ENCODE results near the gene EVI5L.

EVI5L gene

DNA sequence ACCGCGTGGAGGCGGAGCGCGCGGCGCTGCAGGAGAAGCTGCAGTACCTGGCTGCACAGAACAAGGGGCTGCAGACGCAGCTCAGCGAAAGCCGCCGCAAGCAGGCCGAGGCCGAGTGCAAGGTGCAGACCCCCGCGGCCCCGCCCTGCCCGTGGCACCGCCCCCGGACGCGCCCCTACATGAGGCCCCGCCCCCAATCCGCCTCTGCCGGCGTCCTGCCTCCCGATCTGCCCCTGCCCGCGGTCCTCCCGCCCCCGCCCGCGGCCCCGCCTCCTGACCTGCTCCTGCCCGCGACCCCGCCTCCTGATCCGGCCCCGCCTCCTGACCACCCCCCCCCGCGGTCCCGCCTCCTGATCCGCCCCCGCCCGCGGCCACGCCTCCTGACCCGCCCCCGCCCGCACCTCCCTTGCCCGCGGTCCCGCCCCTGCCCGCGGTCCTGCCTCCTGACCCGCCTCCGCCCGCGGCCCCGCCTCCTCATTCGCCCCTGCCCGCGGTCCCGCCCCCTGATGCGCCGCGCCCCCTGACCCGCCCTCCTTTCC lies 32.5 kb downstream of the EVI5L start:
- peak; percentile 72 to 76 for DNase-seq

DNA sequence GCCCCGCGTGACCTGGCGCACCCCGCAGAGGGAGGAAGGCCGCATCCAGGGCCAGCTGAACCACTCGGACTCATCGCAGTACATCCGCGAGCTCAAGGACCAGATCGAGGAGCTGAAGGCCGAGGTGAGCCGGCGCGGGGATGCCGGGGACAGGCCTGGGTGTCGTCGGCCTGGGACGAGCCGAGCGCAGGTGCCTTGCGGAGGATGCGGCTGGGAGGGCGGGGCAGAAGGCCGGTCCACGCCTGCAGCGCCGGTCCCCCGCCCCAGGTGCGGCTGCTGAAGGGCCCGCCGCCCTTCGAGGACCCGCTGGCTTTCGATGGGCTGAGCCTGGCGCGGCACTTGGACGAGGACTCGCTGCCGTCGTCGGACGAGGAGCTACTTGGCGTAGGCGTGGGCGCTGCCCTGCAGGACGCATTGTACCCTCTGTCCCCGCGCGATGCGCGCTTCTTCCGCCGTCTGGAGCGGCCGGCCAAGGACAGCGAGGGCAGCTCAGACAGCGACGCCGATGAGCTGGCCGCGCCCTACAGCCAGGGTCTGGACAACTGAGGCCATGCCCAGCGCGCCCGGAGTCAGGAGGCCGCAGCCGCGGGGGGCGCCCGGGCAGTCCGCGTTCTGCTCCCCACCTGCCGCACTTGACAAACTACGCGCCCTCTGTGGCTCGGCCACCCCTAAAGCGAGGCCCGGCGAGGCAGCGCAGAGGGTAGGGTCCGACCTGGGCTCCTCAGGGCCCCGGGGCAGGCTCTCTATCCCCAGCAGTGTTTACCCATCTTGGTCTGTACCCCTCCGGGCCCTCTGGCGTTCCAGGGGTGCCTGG lies 33.3 kb downstream of the EVI5L start:
- no peak for DNase-seq

DNA sequence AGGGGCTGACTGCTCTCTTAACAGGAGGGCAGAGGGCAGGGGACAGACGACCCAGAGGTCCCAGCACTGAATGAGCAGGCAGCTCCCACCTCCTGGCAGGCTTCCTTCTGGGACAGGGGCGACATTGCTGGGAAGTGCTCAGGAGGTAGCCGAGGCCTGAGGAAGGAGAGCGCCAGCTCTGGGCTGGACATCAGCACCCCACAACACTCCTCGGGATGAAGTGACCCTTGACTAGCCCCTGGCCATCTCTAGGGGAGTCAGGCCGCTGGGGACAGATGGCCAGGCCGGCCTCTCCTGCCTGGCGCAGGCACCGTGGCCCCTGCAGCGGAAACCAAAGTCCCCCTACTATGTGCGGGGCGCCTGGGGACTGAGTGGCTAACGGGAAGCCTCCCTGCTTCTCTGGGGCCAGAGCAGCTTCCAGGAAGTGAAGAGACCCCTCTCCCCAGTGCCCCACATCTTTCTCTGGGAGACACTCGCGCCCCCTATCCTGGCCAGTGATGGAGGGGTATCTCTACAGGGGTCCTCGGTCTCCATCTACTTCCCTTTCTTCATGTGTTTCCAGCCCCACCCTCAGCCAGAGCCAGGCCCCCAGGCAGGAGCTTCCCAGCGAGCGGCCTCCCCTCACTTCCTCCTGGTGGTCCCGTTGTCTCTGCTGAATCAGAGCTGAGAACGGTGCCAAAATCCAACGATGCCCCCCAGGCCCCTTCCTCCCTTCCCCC lies 34.1 kb downstream of the EVI5L start:
- no peak for DNase-seq

DNA sequence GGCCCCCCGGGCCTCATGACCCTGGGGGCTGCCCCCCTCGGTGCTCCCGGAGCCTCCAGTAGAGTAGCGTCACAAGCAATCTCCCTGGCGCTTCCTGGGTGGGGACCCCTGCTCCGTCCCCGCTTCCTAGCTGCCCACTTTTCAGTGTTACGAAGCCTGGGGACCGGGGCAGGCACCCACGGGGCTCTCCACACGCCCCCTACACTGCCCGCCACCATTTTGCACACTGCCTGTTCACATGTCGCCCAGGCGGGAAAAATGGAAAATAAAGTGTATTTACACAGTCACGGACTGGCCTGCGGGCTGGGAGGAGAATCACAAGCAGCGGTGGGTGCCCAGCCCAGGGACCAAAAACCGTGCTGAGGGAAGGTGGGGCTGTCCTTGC lies 34.7 kb downstream of the EVI5L start:
- DNase-seq = no peak

DNA sequence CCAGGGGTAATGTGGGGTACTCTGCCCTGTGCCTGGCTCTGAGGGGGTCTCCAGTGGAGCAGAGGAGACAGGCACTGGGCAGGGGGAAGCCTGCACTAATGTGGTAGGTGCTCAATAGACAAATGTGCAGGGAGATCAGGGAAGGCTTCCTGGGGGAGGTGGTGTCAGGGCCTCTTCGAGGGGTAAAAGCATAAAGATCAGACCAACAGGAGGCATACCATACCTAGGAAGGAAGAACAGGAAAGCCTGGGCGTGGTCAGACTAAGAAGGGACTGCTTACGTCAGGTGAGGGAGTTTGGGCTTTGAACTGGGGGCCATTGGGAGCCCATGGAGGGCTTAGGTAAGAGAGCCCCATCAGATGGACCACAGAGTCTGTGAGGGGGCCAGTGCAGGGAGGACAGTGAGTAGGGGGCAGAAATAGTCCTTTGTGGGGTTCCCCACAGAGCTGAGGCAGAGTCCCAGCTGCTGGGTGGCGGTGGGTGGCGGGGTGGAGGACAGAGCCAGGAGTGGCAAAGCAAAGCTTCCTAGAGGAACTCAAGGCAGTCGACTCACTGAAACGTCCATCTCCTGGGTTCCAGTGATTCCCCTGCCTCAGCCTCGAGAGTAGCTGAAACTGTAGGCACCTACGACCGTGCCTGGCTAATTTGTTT lies 35.4 kb downstream of the EVI5L start:
- DNase-seq = no peak

DNA sequence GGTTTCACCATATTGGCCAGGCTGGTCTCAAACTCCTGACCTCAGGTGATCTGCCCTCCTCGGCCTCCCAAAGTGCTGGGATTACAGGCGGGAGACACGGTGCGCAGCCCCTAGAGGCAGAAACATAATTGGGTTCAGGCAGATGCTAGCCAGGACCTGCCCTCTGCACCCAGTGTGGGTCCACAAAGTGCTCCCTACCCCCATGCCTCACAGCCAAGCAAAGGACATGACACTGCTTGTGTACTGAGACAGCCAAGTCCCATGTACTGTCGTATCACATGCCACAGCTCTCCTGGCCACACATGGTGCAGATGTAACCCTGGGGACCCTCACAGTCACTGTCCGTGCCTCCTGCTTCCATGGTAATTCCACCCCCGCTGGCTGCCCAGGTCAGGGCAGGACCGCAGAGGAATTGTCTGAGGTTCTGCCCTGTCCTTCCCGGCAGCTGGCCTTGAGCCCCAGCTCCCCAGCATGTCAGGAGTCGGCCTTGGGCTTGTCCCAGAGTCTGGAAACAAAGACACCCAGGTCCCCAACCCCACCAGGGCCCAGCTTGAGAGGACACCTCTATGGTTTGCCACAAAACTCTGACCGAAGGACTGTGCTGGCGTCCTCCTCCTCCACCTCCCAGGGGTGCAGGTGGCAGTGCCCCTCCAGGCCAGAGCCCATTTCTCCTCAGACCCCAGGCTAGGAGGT lies 36.5 kb downstream of the EVI5L start:
- DNase-seq = no peak

DNA sequence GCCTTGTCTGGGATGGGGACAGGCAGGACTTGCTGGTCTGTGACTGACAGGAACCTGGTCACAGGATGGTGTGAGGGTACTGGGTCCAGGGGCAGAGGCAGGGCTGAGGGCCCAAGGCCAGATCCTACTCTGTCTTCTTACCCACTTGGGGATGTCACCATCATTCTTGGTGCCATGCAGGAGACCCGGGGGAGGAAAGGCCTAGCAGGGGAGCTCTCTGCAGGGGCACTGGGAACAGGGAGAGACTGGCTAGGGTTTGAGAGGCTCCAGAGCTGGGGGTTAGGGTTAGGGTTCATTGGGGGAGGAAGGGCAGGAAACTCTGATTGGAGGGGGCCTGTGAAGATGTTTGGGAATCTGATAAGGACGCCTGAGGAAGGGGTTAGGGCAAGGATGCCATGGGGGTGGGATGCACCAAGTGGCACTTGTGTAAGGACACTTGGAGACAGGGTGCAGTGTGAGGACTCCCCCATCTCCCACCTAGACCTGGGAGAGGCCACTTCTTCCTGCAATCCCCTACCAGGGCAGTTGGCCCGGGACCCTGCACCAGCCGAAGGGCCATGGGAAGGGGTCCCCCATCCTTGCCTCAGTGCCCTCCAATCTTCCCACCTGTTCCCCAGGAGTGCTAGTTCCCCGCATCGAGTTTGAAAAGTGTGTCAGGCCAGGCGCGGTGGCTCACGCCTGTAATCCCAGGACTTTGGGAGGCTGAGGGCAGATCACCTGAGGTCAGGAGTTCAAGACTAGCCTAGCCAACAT lies 37.2 kb downstream of the EVI5L start:
- DNase-seq = no peak

DNA sequence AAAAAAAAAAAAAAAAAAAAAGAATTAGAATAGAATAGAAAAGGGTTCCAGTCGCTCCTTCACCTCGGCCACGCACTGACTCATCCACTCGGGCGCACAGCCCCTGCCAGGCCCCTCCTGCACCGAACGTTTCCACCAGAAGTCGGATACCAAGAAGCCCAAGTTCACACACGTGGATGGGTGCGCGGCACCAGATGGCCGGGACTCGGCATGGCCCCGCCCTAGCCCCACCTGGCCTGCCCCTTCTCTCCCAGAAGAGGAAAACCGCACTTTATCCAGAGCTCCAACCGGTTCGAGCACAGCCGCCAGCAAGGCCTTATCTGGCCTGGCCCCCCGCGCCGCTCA lies 38.3 kb downstream of the EVI5L start:
- no peak for DNase-seq

DNA sequence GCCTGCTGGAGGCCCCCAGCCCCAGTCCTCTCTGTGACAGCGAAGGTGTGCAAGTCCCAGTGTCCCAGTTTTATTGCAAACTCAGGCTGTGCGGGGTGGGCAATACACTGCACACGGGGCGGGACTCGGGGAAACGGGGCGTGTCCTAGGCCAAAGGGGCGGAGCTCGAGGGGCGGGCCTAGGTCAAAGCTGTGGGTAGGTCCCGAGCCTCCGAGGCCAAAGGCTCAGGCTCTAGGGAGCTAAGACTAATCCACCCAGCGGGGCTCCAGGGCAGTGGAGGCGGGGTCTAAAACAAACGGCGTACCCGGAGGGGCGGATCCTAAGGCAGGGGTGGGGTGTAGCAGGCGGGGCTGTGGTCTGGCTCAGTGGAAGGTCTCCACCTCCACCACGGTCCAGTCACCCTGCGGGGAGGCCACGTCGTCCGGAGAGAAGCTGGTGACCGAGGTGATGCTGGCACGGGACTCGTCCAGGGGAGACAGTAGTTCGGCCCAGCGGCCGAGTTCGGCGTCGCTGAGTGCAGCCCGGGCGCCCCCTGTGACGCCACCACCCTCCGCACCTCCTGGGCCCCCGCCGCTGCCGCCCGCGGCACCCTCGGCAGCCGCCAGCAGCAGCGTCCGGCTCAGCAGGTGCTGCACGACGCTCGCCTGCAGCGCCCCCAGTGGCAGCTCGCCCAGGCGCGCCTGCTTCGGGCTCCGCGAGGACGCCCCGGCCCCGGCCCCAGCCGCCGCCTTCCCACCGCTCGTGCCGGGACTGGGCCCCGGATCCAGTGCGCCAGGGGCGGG lies 38.8 kb downstream of the EVI5L start:
- DNase-seq = peak; percentile 81

DNA sequence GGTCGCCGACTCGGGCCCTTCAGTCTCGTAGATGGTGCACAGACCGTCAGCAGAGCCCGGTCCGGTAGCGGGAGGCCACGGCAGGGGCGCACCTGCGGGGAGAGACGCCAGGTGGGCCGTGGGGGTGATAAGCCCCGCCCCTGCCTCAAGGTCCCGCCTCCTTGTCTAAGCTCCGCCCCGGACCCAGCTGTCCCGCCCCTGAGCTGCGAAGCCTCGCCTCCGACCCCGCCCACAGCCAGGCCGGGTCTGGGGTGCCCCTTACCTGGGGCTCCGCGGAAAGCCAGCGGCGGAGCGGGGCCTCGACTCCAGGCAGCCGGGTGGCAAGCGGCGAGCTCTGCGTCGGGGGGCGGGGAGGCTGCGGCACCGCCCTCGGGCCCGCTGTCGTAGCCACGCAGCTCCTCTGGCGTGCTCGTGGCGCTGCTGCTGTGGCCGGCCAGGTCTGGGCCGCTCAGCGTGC lies 39.5 kb downstream of the EVI5L start:
- peak; percentile 74 to 78 for DNase-seq

DNA sequence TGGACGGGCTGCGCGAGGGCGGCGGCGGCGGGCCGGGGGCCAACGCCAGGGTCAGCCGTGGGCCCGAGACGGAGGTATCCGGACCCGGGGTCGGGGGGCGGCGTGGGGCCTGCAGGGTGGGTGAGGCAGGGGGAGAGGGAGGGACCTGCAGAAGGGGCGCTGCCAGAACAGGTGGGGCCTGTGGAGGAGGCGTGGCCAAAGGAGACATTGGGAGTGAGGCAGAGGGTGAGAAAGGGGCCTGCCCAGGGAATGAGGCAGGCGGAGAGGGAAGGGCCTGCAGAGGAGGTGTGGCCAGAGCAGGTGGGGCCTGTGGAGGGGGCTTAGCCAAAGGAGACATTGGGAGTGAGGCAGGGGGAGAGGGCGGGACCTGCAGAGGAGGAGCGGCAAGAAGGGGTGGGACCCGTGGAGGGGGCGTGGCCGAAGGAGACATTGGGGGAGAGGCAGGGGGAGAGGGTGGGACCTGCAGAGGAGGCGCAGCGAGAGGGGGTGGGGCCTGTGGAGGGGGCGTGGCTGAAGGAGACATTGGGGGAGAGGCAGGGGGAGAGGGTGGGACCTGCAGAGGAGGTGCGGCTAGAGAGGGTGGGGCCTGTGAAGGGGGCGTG lies 40.0 kb downstream of the EVI5L start:
- peak; percentile 51 to 56 for DNase-seq

DNA sequence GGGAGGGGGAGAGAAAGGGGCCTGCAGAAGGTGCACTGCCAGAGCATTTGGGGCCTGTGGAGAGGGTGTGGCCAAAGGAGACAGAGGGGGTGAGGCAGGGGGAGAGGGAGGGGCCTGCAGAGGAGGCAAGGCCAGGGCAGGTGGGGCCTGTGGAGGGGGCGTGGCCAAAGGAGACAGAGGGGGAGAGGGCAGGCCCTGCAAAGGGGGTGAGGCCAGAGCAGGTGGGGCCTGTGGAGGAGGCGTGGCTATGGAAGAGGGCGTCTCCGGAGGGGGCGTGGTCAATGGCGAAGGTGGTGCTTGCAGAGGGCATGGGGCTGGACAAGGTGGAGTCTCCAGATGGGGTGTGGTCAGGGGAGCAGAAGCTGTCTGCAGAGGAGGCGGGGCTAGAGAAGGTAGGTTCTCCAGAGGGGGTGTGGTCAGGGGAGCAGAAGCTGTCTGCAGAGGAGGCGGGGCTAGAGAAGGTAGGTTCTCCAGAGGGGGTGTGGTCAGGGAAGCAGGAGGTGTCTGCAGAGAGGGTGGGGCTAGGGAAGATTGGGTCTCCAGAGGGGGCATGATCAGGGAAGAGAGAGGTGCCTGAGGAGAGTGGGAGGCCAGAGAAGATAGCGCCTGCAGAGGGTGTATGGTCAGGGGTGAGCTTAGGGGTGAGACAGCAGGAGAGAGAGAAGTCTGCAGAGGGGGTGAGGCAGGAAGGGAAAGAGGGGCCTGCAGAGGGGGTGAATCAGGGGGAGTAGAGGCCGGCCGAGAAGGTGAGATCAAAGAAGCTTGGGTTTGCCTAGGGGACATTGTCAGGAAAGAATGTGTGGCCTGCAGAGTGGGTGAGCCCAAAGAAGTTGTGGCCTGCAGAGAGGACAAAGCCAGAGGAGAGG lies 40.8 kb downstream of the EVI5L start:
- peak; percentile 60 to 68 for DNase-seq

DNA sequence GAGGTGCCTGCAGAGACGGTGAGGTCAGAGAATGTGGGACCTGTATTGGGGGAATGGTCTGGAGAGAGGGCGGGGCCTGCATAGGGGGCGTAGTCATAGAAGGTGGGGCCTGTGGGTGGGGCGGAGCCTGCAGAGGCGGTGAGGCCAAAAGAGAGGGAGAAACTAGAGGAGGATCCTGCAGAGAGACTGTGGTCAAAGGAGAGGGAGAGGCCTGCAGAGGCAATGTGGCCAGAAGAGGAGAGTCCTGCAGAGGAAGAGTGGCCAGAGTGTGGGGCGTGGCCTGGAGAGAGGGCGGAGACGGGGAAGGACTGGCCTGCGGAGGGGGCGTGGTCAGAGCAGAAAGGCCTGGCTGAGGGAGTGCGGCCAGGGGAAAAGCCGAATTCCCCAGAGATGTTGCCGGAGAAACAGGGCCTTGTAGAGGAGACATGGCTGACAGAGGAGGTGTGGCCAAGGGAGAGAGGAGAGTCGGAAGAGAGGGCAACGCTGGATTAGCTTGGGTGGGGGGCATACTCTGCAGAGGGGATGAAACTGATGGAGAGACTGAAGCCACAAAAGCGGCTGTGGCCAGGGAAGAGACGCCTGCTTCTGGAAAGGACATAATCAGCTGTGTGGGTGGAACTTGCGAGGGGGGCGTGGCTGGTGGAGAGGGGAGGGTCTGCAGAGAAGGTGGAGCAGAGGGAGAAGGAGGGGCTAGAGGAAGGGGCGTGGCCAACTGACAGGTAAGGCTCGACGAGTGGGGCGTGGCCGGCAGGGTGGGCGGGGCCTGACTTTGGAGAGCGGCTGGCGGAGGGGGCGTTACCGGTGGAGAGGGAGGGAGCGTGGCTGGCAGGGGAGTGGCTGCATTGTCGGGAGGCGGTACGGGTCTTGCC lies 41.7 kb downstream of the EVI5L start:
- peak; percentile 87 for DNase-seq

DNA sequence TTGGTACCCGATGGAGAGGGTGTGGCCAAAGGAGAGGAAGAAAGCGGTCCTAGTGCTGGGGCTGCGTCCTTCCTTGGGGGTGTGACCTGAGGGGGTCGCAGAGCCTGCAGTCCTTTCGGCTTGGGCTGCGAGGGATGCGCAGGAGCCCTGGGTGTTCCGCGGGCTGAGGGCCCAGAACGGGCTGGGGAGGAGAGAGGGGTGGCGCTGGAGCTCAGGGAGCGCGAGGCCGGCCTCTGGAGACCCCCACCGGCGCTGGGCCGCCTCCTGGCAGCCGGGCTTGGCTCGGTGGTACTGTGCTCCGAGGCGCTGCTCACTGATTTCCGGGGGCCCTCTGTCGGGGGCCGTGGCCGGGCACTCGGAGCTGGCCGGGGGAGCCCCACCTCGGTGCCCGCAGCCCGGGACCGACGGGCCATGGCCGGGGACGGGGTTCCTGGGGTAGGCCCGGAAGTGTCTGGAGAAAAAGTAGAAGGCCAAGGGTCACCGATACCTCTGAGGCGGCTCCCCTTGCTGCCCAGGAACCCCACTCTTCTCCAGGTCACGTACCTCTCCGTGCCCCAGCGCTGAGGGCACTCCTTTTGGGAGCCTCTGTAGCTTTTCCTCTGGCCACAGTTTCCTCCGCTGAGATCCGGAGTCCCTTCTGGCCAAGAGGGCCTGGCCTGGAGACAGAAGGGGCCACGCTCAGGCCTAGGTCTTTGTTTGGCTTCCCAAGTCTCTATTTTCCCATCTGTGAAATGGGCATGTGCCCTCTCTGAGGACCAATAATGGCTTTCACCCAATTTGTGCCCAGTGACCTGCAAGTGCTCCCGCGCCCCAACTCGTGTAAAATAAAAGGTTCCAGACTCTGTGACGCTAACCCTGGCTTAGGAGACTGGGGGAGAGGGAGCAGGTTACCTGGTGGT lies 42.5 kb downstream of the EVI5L start:
- no peak for DNase-seq

DNA sequence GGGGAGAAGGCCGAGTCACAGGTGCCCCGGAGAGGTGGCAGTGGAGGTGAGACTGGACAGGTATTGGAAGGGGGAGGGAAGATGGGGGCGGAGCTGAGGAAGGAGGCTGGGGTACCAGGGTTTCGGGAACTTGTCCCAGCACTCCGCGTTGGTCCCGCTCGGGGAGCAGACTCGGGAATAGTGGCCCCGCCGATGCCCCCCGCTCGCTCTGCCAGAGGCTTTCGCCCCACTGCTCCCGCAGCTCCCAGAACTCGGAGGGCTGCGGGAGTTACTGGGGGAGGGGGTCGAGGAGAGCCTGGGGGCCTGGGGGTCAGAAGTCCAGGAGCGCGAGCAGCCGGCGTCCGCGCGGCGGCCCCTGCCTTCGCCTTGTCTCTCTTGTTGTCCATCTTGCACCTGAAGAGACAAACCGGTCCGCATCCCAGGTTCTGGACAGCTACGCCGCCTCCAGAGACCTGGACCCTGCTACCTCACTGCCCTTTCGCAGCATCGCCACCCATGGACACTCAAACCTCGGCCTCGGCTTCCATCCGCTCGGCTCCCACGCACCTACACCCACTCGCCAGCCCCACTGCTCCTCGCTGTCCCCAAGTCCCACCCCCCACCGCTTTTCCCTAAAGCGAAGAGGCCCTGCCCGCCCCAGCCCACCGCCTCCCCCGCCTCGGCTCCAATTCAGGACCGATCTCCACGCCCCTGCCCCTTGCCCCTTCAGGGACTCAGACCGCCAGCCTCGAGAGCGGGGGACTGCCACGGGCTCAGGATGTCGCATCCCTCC lies 43.5 kb downstream of the EVI5L start:
- no peak for DNase-seq

DNA sequence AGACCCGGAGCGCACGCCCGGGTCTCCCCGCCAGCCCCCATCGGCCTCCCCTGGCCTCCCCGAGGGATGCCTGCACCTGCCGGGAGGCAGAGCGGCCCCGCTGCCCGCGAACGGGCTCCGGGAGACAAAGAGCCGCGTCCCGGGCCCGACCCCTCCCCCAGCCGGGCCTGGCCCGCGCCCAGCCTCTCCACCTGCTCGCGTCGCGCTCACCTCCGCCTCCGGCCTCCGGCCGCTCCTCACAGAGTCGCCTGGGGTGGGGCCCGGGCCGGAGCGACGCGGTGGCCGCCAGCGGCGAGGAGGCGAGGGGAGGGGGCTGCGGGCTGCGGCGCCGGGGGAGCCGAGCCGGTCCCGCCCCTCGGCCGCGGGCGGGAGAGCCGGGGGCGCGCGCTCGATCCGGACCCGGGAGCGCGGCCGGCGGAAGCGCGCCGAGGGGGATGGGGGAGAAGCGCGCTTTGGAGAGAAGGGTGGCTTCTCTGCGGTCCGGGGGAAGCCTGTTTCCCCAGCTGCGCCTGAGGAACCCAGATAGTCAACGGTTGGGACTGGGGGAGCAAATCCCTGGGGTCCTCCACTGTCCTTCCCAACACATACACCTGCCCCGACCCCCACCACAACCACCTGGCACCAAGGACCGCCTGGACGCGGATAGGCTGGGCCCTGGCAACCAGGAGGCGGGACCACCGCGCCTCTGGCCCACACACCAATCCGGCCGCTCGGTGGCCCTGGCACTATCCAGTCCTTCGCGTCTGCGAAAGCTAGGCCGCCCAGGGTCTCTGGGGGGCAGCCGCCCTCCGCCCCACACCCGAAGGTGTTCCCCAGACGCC lies 44.3 kb downstream of the EVI5L start, which contains the start of gene PRR36:
Gene PRR36 (minus strand): TSS at position 315 of the 821 bp plus-strand sequence. CDS start 701 bp downstream, outside the sequence.
- peak in 1 of 2 experiments; percentile 28 for DNase-seq

Data from activated CD4-positive, alpha-beta T cell treated with anti-CD3 and anti-CD28 coated beads, Interleukin-2, amount 50 U/mL, for 48 hours (primary cell).